ENCODE results near the gene FAM136A. TPM values are rescaled to one million over a fixed set of nuclear protein-coding genes. Genes with fewer than 3 reads are reported as not detected.
"Not testable (repeated sequence)": the region's sequence is repeated elsewhere in the genome, so short reads cannot be mapped to it uniquely, and the experiment has no call there.

Gene FAM136A
- total RNA-seq, 1 experiment from 2014 or later, result 77.7 TPM

GRCh38 chr2:70300771-70301343 is 1.0 kb downstream of the FAM136A start:
- H3K27ac ChIP-seq (ENCODE audit: low read depth, low read length, poor library complexity, severe bottlenecking), result peak overlapping the region; percentile 85
- CTCF ChIA-PET, result interaction anchor here (0.6 to 1.1 kb wide), 3 partner anchors 115 to 576 kb away, joined by 3 to 6 read pairs (median 3); no protein-coding TSS in a partner anchor

GRCh38 chr2:70297828-70298227 is 4.0 kb downstream of the FAM136A start:
- BruUV-seq (replicated peaks); H3K27me3 ChIP-seq (replicated peaks; ENCODE audit: insufficient read depth, low read depth, low read length, poor library complexity); POLR2A ChIA-PET (ENCODE audit: low non-redundant PET); H3K4me1 ChIP-seq (ENCODE audit: insufficient read depth, low read length, poor library complexity, severe bottlenecking); H3K27ac ChIP-seq (ENCODE audit: low read depth, low read length, poor library complexity, severe bottlenecking); intact Hi-C loops (cut with micrococcal nuclease; ENCODE audit: unreplicated experiment); H3K9me3 ChIP-seq (ENCODE audit: low read depth, low read length, poor library complexity, severe bottlenecking); H3K36me3 ChIP-seq (ENCODE audit: insufficient read depth, low read length, poor library complexity, severe bottlenecking); CTCF ChIA-PET; DNase-seq (ENCODE audit: low spot score); H3K4me3 ChIP-seq (ENCODE audit: low read depth, low read length, poor library complexity, severe bottlenecking): not testable (repeated sequence)

More at GRCh38 chr2:70300771-70301343, 1.0 kb downstream of the FAM136A start:
- no peak for DNase-seq (ENCODE audit: low spot score)
- no peak for TF ChIP-seq EZH2 (IDR thresholded peaks at IDR 0.05; ENCODE audit: borderline replicate concordance, low read depth, low read length, poor library complexity, severe bottlenecking)
- TF ChIP-seq CTCF (conservative IDR thresholded peaks at IDR 0.05; ENCODE audit: low read depth, low read length), result no peak
- BruUV-seq (replicated peaks), result no TSS peak
- intact Hi-C loops (cut with micrococcal nuclease; ENCODE audit: unreplicated experiment), result loop anchor here (5.0 to 10.0 kb wide), 2 partner anchors 251 to 484 kb away; partner anchors contain the start of gene TGFA
- Histone ChIP-seq H3K27me3 (replicated peaks; ENCODE audit: insufficient read depth, low read depth, low read length, poor library complexity) (no peaks in the 10 kb centered on the region), H3K36me3 (ENCODE audit: insufficient read depth, low read length, poor library complexity, severe bottlenecking) (peaks cover 9% of the 10 kb centered on the region), H3K4me3 (ENCODE audit: low read depth, low read length, poor library complexity, severe bottlenecking) (peak overlapping the region; percentile 86), H3K4me1 (ENCODE audit: insufficient read depth, low read length, poor library complexity, severe bottlenecking) (peaks cover 13% of the 10 kb centered on the region), H3K9me3 (ENCODE audit: low read depth, low read length, poor library complexity, severe bottlenecking) (no peaks in the 10 kb centered on the region)
- POLR2A ChIA-PET (ENCODE audit: low non-redundant PET), result no interaction called here

- Histone ChIP-seq H3K4me3 (ENCODE audit: low read depth, low read length, poor library complexity, severe bottlenecking) (no peak overlapping the region), H3K27me3 (replicated peaks; ENCODE audit: insufficient read depth, low read depth, low read length, poor library complexity) (no peaks in the 10 kb centered on the region), H3K4me1 (ENCODE audit: insufficient read depth, low read length, poor library complexity, severe bottlenecking) (no peaks in the 10 kb centered on the region), H3K36me3 (ENCODE audit: insufficient read depth, low read length, poor library complexity, severe bottlenecking) (peaks cover 87% of the 10 kb centered on the region), H3K9me3 (ENCODE audit: low read depth, low read length, poor library complexity, severe bottlenecking) (no peaks in the 10 kb centered on the region), H3K27ac (ENCODE audit: low read depth, low read length, poor library complexity, severe bottlenecking) (no peak overlapping the region)
- ChIA-PET POLR2A (ENCODE audit: low non-redundant PET) (no interaction called here), CTCF (interaction anchor here (0.6 to 0.8 kb wide), 2 partner anchors 18 to 248 kb away, joined by 3 read pairs; partner anchors contain the start of gene FAM136A)
- intact Hi-C loops (cut with micrococcal nuclease; ENCODE audit: unreplicated experiment), result no loop called here
- no TSS peak for BruUV-seq (replicated peaks)
- DNase-seq (ENCODE audit: low spot score), result no peak
- TF ChIP-seq EZH2 (IDR thresholded peaks at IDR 0.05; ENCODE audit: borderline replicate concordance, low read depth, low read length, poor library complexity, severe bottlenecking) (no peak), CTCF (conservative IDR thresholded peaks at IDR 0.05; ENCODE audit: low read depth, low read length) (no peak)
Measured at GRCh38 chr2:70283500-70284191, 18.2 kb downstream of the FAM136A start.

Measured in A673 (cell line).